ENCODE measurements around the gene DNAJC3. TPM values are rescaled to one million over a fixed set of nuclear protein-coding genes. Genes with fewer than 3 reads are reported as not detected.

The DNAJC3 gene
- total RNA-seq, 1 donor from 2014 or later: 18.3 TPM

GRCh38 chr13:95813139-95813538 lies 136.2 kb downstream of the DNAJC3 start:
- H3K4me1 Mint-ChIP-seq: no peaks in the 10 kb centered on the region
- TF ChIP-seq CTCF (conservative IDR thresholded peaks at IDR 0.05): no peak
- H3K27me3 Mint-ChIP-seq (ENCODE audit: low read depth): no peaks in the 10 kb centered on the region
- peaks cover 36% of the 10 kb centered on the region for H3K36me3 Mint-ChIP-seq (ENCODE audit: low read depth)
- H3K4me3 Mint-ChIP-seq: no peak overlapping the region
- no peak overlapping the region for H3K27ac Mint-ChIP-seq (ENCODE audit: unreplicated experiment)
- peaks cover 2% of the 10 kb centered on the region for H3K9me3 Mint-ChIP-seq
- DNase-seq (ENCODE audit: low read depth, low spot score): no peak

DNA sequence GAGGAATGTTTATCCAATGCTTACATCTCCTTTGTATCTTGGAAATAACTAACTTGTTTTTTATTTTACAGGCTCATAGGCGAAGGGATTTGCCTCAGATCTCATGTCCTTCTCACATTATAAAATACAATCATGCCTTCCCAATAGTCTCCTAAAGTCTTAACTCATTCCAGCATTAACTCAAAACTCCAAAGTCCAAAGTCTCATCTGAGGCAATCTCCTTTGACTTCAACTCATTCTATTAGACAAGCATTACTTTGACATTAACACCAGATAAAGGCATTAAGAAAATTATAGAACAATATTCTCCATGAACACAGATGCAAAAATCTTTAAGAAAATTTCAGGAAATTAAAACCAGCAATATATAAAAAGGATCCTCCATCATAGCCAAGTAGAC lies 137.6 kb downstream of the DNAJC3 start:
- no peak for TF ChIP-seq CTCF (conservative IDR thresholded peaks at IDR 0.05)
- Mint-ChIP-seq H3K27ac (ENCODE audit: unreplicated experiment) (no peak overlapping the region), H3K9me3 (peaks cover 2% of the 10 kb centered on the region), H3K4me1 (no peaks in the 10 kb centered on the region), H3K27me3 (ENCODE audit: low read depth) (no peaks in the 10 kb centered on the region), H3K36me3 (ENCODE audit: low read depth) (peaks cover 25% of the 10 kb centered on the region), H3K4me3 (no peak overlapping the region)
- DNase-seq (ENCODE audit: low read depth, low spot score): no peak

DNA sequence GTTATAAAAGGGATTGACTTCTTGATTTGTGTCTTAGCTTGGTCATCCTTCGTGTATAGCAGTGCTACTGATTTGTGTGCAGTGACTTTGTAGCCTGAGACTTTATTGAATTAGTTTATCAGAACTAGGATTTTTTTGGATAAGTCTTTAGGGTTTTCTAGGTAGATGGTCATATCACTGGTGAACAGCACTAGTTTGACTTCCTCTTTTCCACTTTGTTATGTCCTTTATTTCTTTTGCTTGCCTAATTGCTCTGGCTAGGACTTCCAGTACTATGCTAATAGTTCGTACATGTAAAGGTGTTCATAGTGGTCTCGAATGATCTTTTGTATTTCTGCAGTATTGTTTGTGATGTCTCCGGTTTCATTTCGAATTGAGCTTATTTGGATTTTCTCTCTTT lies 145.4 kb downstream of the DNAJC3 start:
- Mint-ChIP-seq H3K9me3 (peaks cover 23% of the 10 kb centered on the region), H3K27me3 (ENCODE audit: low read depth) (no peaks in the 10 kb centered on the region), H3K4me3 (no peak overlapping the region), H3K36me3 (ENCODE audit: low read depth) (peaks cover 54% of the 10 kb centered on the region), H3K4me1 (no peaks in the 10 kb centered on the region), H3K27ac (ENCODE audit: unreplicated experiment) (no peak overlapping the region)
- no peak for DNase-seq (ENCODE audit: low read depth, low spot score)
- TF ChIP-seq CTCF (conservative IDR thresholded peaks at IDR 0.05): no peak

GRCh38 chr13:95833126-95833525 lies 156.2 kb downstream of the DNAJC3 start:
- H3K36me3 Mint-ChIP-seq (ENCODE audit: low read depth): peaks cover 38% of the 10 kb centered on the region
- no peak overlapping the region for H3K27ac Mint-ChIP-seq (ENCODE audit: unreplicated experiment)
- DNase-seq (ENCODE audit: low read depth, low spot score): no peak
- peaks cover 13% of the 10 kb centered on the region for H3K4me1 Mint-ChIP-seq
- no peaks in the 10 kb centered on the region for H3K27me3 Mint-ChIP-seq (ENCODE audit: low read depth)
- TF ChIP-seq CTCF (conservative IDR thresholded peaks at IDR 0.05): no peak
- no peak overlapping the region for H3K4me3 Mint-ChIP-seq
- H3K9me3 Mint-ChIP-seq: peaks cover 5% of the 10 kb centered on the region

- TF ChIP-seq CTCF (conservative IDR thresholded peaks at IDR 0.05): no peak
- Mint-ChIP-seq H3K9me3 (peaks cover 11% of the 10 kb centered on the region), H3K36me3 (ENCODE audit: low read depth) (peaks cover 38% of the 10 kb centered on the region), H3K4me1 (peaks cover 13% of the 10 kb centered on the region), H3K4me3 (no peak overlapping the region), H3K27me3 (ENCODE audit: low read depth) (no peaks in the 10 kb centered on the region), H3K27ac (ENCODE audit: unreplicated experiment) (no peak overlapping the region)
- DNase-seq (ENCODE audit: low read depth, low spot score): no peak
Measured at GRCh38 chr13:95833719-95834118, 156.8 kb downstream of the DNAJC3 start.
